Measurements from ENCODE around the gene FSTL4.

- no peak for TF ChIP-seq POLR2A (IDR thresholded peaks at IDR 0.05)
- TF ChIP-seq, protein P1, sequence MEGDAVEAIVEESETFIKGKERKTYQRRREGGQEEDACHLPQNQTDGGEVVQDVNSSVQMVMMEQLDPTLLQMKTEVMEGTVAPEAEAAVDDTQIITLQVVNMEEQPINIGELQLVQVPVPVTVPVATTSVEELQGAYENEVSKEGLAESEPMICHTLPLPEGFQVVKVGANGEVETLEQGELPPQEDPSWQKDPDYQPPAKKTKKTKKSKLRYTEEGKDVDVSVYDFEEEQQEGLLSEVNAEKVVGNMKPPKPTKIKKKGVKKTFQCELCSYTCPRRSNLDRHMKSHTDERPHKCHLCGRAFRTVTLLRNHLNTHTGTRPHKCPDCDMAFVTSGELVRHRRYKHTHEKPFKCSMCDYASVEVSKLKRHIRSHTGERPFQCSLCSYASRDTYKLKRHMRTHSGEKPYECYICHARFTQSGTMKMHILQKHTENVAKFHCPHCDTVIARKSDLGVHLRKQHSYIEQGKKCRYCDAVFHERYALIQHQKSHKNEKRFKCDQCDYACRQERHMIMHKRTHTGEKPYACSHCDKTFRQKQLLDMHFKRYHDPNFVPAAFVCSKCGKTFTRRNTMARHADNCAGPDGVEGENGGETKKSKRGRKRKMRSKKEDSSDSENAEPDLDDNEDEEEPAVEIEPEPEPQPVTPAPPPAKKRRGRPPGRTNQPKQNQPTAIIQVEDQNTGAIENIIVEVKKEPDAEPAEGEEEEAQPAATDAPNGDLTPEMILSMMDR (IDR thresholded peaks at IDR 0.05) = no peak
These were observed 24.9 kb upstream of the FSTL4 start for GRCh38 chr5:133637206-133637605.
